Heart left ventricle (tissue), 16 donors: Measurements from ENCODE around the gene FKBP8. TPM values are rescaled to one million over a fixed set of nuclear protein-coding genes. Genes with fewer than 3 reads are reported as not detected.
A peak's percentile ranks its signal among the peaks of the same experiment; 100 is the strongest.

Source experiments
- ATAC-seq, 4 donors: fragments of 200-7000 bp; cut with Tn5 transposase; one replicate each; pipeline ENCODE4 v1.9.1; 2020 to 2022; ENCODE audit warnings: moderate library complexity in 4 of 4, mild to moderate bottlenecking in 3 of 4, moderate number of reproducible peaks in 1 of 4
- DNase-seq, 5 donors: peaks; one replicate each; pipeline ENCODE4 v3.0.0-alpha.2; 2020
- H3K27ac ChIP-seq, 12 donors: fragments of 200-600 bp; sonication (generic) in 4 of 12; one replicate each; pipeline versions ENCODE4 v1.5.0 to v1.8.0; 2016 to 2022; ENCODE audit warnings: mild to moderate bottlenecking in 2 of 12
- H3K27me3 ChIP-seq, 9 donors: fragments of 200-600 bp; sonication (generic) in 2 of 9; one replicate each; pipeline versions ENCODE4 v1.5.1 to v1.8.0; 2016 to 2022; ENCODE audit warnings: mild to moderate bottlenecking in 3 of 9
- H3K36me3 ChIP-seq, 9 donors: fragments of 200-600 bp; sonication (generic) in 2 of 9; one replicate each; pipeline versions ENCODE4 v1.5.0 to v1.8.0; 2018 to 2022; ENCODE audit warnings: mild to moderate bottlenecking in 2 of 9
- H3K4me1 ChIP-seq, 12 donors: fragments of 200-600 bp; sonication (generic) in 4 of 12; one replicate each; pipeline versions ENCODE4 v1.5.0 to v1.8.0; 2016 to 2022; ENCODE audit warnings: mild to moderate bottlenecking in 3 of 12
- H3K4me3 ChIP-seq, 12 donors: fragments of 200-600 bp; sonication (generic) in 4 of 12; one replicate each; pipeline versions ENCODE4 v1.5.0 to v1.8.0; 2017 to 2022; ENCODE audit warnings: mild to moderate bottlenecking in 9 of 12, moderate library complexity in 4 of 12
- H3K9me3 ChIP-seq, 12 donors: fragments of 200-600 bp; sonication (generic) in 4 of 12; one replicate each; pipeline versions ENCODE4 v1.5.0 to v1.8.0; 2016 to 2022; ENCODE audit warnings: mild to moderate bottlenecking in 1 of 12
- CTCF ChIP-seq, 12 donors: fragments of 200-600 bp; sonication (generic) in 4 of 12; IDR thresholded peaks; one replicate each; pipeline versions ENCODE4 v1.5.0 to v1.8.0; 2018 to 2022; ENCODE audit warnings: antibody characterized with exemption in 12 of 12, mild to moderate bottlenecking in 5 of 12
- POLR2A ChIP-seq, 2 donors: fragments of 450-650 bp; IDR thresholded peaks; one replicate each; pipeline ENCODE4 v1.6.1; 2017; ENCODE audit warnings: antibody characterized with exemption in 2 of 2, mild to moderate bottlenecking in 2 of 2, moderate library complexity in 2 of 2
- WGBS, 4 donors: extraction: QIAGEN DNeasy Blood & Tissue Kit in 2 of 4; methylation state at CpG; one replicate each; pipeline versions ENCODE4 v1.1.5 to v1.1.7; 2013 to 2018; 5-methylcytosine and 5-hydroxymethylcytosine counted together
- intact Hi-C, 10 donors: fragments of 100-400 bp; cut with DNase I; formaldehyde crosslinking; loops; one replicate each; pipeline versions ENCODE4 v1.11.1 to v1.14.2; 2022
- polyA plus RNA-seq, 2 donors: library from polyadenylated mRNA; stranded (reverse); fragments of 200-250 nt; gene quantifications; one replicate each; pipeline ENCODE4 v1.2.3, GENCODE V29; 2013
- total RNA-seq, 9 donors: library from RNA; depleted of rRNA in 2 of 9; stranded (reverse); fragments of >200 nt in 2 of 9; fragmentation: NEBNext Ultra II Directional in 3 of 9; extraction: Animal tissue kit (Norgen Biotek cat#: 25700) in 3 of 9; gene quantifications; one replicate each; pipeline versions ENCODE4 v1.1.0 to v1.2.4, GENCODE V29; 2016 to 2023
- donor health status: ischemic (EF 13 %, LVEDD 7.1; RV severe dilation, severe dysfunction).
- donor health status: healthy with polysubstance abuse.
- donor health status: DM: no; HTN: yes; CAD: no.
- donor health status: DM: no; HTN: no; CAD: no.
- donor health status: ischemic (EF 25% LVEDD 6.9; RV normal size, moderate dysfunction).
- donor health status: ischemic (EF 25% LVEDD 5.7; RV mildly dilated, moderate dysfunction).
- donor health status: healthy.
- donor health status: DM: yes; HTN: yes; CAD: no.
- donor health status: ischemic (EF 35%, LVEDD 5.7; RV mildly dilated, moderate dysfunction).
- donor health status: nonischemic (EF 11% LVEDD 7.7; RV severe dilation, severe dysfunction).
- donor health status: DM: yes; HTN: yes; CAD: no.
- donor health status: PGD.
- donor health status: ischemic (EF 29% LVEDD 5.4; RV normal size, mild dysfunction).
- donor health status: nonischemic (EF 23%, LVEDD 6.1; RV moderate dilation, normal function).

Gene FKBP8
- total and polyA plus RNA-seq, 11 donors: 136 to 353 (median 157) TPM

- H3K4me1 ChIP-seq: peaks cover 8 to 23% (median 17%) of the 10 kb centered on the region in 12 donors
- peak within 1 kb of the TSS; percentile 73 to 97 (median 90) for H3K27ac ChIP-seq
- no peaks in the 10 kb centered on the region for H3K9me3 ChIP-seq
- H3K36me3 ChIP-seq: peaks cover 0 to 71% (median 62%) of the 10 kb centered on the region in 9 donors
- H3K4me3 ChIP-seq: peak within 1 kb of the TSS; percentile 71 to 100 (median 88)
- intact Hi-C loops: loop anchor here in 6 of 10 donors (1.0 to 10.0 kb wide), 6 partner anchors 14 to 119 kb away; partner anchors contain the start of genes ELL (in 1 of the 6) and KXD1 (in 1 of the 6)
- no peak for TF ChIP-seq CTCF (IDR thresholded peaks at IDR 0.05)
- TF ChIP-seq POLR2A (IDR thresholded peaks at IDR 0.05): peak; percentile 35 to 86
- ATAC-seq (peak; percentile 90 to 99 (median 96)), DNase-seq (peak; percentile 97 to 99 (median 98))
- H3K27me3 ChIP-seq: no peaks in the 10 kb centered on the region
- 0 to 1% (median 0%) methylated on average over 49 to 75 of the region's 75 CpGs for WGBS, 4 donors
Observed at GRCh38 chr19:18571564-18572344, 28.4 kb upstream of the FKBP8 start, which contains the start of gene UBA52. UBA52 (plus strand) TSS chr19:18571857; CDS start chr19:18573301, 1,444 bp downstream.

- H3K9me3 ChIP-seq: no peaks in the 10 kb centered on the region
- H3K4me3 ChIP-seq: no peak overlapping the region
- H3K36me3 ChIP-seq: peaks cover 0 to 71% (median 62%) of the 10 kb centered on the region in 9 donors
- intact Hi-C loops: loop anchor here in 2 of 10 donors (10.0 kb wide), 1 partner anchor 104 kb away; no protein-coding TSS in a partner anchor
- no peak overlapping the region for H3K27ac ChIP-seq
- DNase-seq: no peak
- H3K27me3 ChIP-seq: no peaks in the 10 kb centered on the region
- WGBS, 4 donors: 82 to 87% (median 87%) methylated on average over 15 of the region's 15 CpGs
- ATAC-seq: no peak
- TF ChIP-seq POLR2A (IDR thresholded peaks at IDR 0.05) (no peak), CTCF (IDR thresholded peaks at IDR 0.05) (no peak)
- peaks cover 8 to 18% (median 13%) of the 10 kb centered on the region in 12 donors for H3K4me1 ChIP-seq
Observed at GRCh38 chr19:18568367-18568766, 25.0 kb upstream of the FKBP8 start.

GRCh38 chr19:18566953-18567352 is 23.6 kb upstream of the FKBP8 start:
- H3K27ac ChIP-seq: no peak overlapping the region
- no peak for TF ChIP-seq POLR2A (IDR thresholded peaks at IDR 0.05)
- TF ChIP-seq CTCF (IDR thresholded peaks at IDR 0.05): no peak
- WGBS, 4 donors: 90 to 97% (median 95%) methylated on average over 7 to 8 of the region's 8 CpGs
- ATAC-seq (no peak), DNase-seq (no peak)
- intact Hi-C loops: loop anchor here in 2 of 10 donors (10.0 kb wide), 1 partner anchor 102 kb away; no protein-coding TSS in a partner anchor
- no peaks in the 10 kb centered on the region for H3K9me3 ChIP-seq
- H3K4me1 ChIP-seq: peaks cover 0 to 15% (median 7%) of the 10 kb centered on the region in 12 donors
- H3K4me3 ChIP-seq: no peak overlapping the region
- H3K36me3 ChIP-seq: peaks cover 0 to 80% (median 69%) of the 10 kb centered on the region in 9 donors
- no peaks in the 10 kb centered on the region for H3K27me3 ChIP-seq

GRCh38 chr19:18562086-18562485 is 18.7 kb upstream of the FKBP8 start:
- Histone ChIP-seq H3K36me3 (peaks cover 0 to 54% (median 45%) of the 10 kb centered on the region in 9 donors), H3K4me1 (peaks cover 5 to 37% (median 22%) of the 10 kb centered on the region in 12 donors), H3K27ac (peak overlapping the region; percentile 40 to 87 (median 70)), H3K4me3 (no peak overlapping the region), H3K27me3 (no peaks in the 10 kb centered on the region), H3K9me3 (no peaks in the 10 kb centered on the region)
- peak in 3 of 4 donors; percentile 23 to 62 (median 59) for ATAC-seq
- no peak for TF ChIP-seq POLR2A (IDR thresholded peaks at IDR 0.05)
- no peak for TF ChIP-seq CTCF (IDR thresholded peaks at IDR 0.05)
- intact Hi-C loops: loop anchor here in 3 of 10 donors (5.0 to 10.0 kb wide), 2 partner anchors 90 to 97 kb away; no protein-coding TSS in a partner anchor
- WGBS, 4 donors: 45 to 62% (median 57%) methylated on average over 14 of the region's 14 CpGs
- peak in 4 of 5 donors; percentile 57 to 79 (median 64) for DNase-seq
